D721Med (cell line): ENCODE measurements around the gene TENT5C.

Experiments
- DNase-seq: peaks from one replicate; pipeline ENCODE4 v3.0.0; 2011; ENCODE audit warnings: low spot score; ENCODE audit not compliant: insufficient read length
- FAIRE-seq: peaks from 2 replicates; lab custom pipeline; 2011; peaks lifted over from hg19 to GRCh38; lab: Jason Lieb, UNC
- TF ChIP-seq, protein P1 (sequence below): IDR thresholded peaks from 2 replicates; pipeline ENCODE4 v1.5.1; 2012; ENCODE audit warnings: mild to moderate bottlenecking, control low read depth; ENCODE audit not compliant: insufficient read depth; ENCODE audit errors: missing control alignments

Gene TENT5C

DNA sequence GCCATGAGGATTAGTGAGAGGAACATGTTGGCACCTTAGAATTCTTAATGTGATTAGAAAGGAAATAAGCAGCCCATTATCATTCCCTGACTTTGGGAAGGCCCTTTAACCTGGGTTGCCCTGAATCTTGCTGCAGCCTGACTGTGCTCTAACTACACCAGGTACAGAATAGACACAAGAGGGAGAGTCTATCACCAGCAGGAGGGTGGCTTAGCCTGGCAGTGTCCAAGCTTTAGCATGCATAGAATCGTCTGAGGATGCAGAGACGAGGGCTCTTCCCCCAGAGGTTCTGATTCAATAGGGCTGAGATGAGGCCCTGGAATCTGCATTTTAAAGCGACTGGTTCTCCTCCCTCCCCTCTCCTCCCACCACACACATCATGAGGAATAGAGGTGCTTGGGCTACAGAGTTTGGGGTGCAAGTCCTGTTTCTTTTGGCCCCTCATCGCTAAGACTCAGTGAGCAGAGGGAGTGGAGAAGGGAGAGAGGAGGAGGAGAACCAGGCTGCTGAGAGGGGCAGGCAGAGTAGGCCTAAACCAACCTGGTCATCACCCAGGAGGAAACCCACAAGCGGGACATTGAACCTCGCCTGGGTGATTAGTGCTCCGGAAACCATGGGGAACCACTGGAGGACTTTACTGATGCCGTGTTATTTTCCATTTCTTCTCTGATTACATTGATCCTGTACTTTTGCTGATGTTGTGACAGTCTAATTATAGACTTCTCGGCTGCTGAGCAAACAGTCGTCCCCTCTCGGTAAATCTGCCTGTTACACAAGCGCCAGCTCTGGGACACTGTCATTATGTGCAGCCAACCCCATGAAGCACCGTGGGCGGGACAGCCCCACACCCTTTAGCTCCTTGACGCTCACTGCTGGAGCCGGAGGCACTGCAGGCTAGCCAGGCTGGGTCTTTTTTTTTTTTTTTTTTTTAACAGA is 6.3 kb upstream of the TENT5C start:
- TF ChIP-seq, protein P1, sequence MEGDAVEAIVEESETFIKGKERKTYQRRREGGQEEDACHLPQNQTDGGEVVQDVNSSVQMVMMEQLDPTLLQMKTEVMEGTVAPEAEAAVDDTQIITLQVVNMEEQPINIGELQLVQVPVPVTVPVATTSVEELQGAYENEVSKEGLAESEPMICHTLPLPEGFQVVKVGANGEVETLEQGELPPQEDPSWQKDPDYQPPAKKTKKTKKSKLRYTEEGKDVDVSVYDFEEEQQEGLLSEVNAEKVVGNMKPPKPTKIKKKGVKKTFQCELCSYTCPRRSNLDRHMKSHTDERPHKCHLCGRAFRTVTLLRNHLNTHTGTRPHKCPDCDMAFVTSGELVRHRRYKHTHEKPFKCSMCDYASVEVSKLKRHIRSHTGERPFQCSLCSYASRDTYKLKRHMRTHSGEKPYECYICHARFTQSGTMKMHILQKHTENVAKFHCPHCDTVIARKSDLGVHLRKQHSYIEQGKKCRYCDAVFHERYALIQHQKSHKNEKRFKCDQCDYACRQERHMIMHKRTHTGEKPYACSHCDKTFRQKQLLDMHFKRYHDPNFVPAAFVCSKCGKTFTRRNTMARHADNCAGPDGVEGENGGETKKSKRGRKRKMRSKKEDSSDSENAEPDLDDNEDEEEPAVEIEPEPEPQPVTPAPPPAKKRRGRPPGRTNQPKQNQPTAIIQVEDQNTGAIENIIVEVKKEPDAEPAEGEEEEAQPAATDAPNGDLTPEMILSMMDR = no peak
- no peak for DNase-seq

DNA sequence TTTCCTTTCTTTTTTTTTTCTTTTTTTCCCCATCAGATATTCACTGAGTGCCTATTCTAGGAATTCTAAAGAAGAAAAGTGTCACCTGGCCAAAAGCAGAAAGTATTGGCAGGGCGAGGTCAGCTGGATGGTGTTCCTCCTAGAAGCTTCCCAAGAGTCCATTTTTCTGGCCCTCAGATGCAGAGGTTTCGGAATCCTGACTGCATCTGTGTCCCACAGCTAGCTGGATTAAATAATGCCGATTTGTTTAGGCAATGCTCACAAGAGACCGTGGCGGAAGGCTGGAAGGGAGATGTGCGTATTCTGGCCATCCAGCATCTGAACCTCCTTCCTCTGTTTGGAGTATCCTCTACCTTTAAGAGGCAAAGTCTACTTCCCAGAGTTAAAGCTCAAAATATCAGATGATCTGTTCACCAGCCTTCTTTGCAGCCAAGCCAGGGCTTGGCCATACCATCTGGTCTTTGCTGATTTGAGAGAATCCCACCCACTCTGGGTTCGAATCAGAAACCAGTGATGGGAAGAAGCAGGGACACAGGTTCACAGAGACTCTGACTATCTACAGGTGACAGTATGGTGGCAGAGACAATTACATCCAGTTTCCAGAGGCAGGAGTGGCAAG is 5.4 kb upstream of the TENT5C start:
- FAIRE-seq = no peak
- TF ChIP-seq, protein P1 = no peak
- DNase-seq = no peak

More for the DNA sequence above, 6.3 kb upstream of the TENT5C start:
- FAIRE-seq = no peak

- TF ChIP-seq, protein P1 = no peak
- no peak for FAIRE-seq
- DNase-seq = no peak
Observed at GRCh38 chr1:117600966-117601365, 4.9 kb upstream of the TENT5C start.

DNA sequence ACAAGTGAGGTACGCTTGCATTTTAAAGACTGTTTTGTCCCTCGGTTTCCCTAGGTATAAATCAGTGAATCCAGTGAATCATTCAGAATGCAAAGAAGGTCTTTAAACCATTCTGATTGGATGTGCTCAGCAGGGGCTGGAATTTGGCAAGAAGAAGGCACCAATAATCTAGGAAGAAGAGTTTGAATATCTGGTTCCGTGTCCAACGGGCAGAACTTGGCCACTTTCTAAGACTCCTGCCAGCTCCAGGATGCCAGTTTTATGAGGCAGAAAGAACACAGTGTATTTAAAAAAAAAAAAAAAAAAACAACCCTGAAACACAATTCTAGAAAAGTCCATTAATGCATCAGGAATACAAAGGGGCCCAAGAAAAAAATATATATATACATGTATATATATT is 3.0 kb upstream of the TENT5C start:
- TF ChIP-seq, protein P1 = no peak
- no peak for DNase-seq
- no peak for FAIRE-seq

GRCh38 chr1:117605164-117605773 is 579 bp upstream of the TENT5C start:
- DNase-seq = no peak

DNA sequence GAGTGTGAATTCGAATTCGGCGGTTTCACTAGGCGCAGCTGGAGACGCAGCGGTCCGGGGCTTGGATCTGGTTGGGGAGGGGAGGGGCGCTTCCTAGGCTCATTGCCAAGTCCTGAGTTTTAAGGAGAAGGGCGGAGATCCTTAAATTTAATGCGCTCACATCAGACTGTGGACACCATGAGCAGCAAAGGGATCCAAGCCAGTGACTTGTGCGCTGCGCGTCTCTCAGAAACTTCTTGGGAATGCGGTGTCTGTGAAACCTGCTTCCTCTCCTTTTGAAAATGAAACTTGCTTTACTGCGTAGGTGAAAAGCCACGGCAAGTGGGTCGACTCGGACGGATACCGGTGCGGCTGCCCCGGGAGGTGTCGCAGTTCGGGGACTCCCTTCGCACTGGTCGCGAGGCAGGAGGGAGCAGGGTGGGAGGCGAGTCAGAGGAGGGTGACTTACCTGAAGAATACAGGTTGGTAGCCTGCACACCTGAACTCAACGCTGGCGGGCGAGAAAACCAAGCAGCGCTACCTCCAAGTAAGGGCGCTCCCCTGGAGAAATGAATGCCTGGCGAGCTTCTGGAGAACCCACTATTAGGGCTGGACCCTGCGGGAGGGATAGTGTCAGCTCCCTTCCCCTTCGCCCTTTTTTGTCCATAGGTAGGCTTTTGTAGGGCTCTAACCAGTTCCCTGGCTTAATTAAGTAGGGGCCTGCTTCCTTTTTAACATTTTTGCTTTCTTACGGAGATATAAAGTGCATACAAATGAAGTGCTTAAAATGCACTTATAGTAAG is 992 bp downstream of the TENT5C start:
- FAIRE-seq = no peak
- DNase-seq = no peak
- TF ChIP-seq, protein P1 = no peak

More at GRCh38 chr1:117605164-117605773, 579 bp upstream of the TENT5C start:
- TF ChIP-seq, protein P1 = no peak
- no peak for FAIRE-seq
